Amygdala (tissue), 56 donors: ENCODE data around the gene FAT1.

ENCODE experiments used
- DNase-seq, 56 donors: peaks; one replicate each; lab custom pipeline; 2025; lab: John Stamatoyannopoulos, UW

Gene FAT1

DNA sequence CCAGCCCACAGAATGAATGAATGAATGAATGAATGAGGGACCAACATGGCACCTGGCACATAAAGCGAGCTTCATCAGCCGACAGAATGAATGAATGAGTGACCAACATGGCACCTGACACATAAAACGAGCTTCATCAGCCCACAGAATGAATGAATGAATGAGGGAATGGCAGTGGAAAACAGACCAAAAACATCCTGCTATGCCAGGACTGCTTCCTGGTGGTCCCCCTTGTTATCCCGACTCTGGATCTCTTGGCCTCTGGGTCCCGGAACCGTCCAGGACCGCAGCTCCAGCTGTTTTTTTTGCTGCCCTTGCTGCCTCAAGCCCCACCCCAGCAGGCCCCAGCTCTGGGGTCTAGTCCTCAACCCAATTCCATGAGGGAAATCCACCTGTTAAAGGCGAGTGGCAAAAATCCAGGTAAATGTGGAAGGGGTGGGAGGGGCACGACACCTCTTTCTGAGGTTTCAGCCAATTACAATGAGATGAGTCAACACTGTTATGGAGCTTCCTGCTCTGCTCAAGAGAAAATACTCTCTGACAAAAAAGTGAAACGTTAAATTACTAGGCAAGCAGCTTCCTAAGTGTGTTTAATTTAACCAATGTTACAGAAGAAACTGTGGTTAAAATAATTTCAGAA is 96.3 kb downstream of the FAT1 start:
- no peak for DNase-seq

DNA sequence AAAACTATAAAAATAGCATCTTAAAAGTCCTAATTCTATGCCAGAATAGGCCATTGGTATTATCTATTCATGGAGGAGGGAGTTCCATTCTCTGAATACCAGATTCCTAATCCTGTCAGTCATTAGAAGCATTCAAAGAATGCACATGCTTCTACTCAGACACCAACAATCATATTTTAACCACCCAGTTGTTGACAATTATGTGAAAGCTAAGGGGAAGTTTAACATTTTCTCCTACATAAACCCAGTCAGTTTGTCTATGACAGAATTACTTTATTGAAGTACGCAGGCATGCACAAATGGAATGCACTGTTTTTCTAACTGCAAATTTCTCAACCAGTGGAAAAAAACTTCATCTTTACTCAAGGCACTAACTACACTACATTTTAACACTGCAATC is 98.7 kb downstream of the FAT1 start:
- no peak for DNase-seq

DNA sequence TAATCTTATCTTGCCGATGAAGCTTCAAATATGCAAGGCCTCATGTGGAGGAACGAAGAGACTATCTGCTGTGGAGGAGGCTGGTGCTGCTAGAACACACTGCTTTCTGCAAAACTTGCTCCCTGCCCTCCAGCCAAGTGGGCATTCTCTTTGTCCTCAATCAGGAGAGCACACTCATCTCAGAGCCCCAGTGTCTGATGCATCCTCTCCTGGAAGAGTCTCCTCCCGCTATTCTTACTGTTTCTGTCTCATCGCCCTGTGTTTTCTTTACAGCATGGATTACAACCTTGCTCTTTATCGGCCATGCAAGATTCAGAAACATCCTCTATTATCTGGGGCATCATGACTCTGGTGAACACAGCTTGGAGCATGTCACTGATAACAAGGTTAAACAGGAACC is 100.1 kb downstream of the FAT1 start:
- no peak for DNase-seq

DNA sequence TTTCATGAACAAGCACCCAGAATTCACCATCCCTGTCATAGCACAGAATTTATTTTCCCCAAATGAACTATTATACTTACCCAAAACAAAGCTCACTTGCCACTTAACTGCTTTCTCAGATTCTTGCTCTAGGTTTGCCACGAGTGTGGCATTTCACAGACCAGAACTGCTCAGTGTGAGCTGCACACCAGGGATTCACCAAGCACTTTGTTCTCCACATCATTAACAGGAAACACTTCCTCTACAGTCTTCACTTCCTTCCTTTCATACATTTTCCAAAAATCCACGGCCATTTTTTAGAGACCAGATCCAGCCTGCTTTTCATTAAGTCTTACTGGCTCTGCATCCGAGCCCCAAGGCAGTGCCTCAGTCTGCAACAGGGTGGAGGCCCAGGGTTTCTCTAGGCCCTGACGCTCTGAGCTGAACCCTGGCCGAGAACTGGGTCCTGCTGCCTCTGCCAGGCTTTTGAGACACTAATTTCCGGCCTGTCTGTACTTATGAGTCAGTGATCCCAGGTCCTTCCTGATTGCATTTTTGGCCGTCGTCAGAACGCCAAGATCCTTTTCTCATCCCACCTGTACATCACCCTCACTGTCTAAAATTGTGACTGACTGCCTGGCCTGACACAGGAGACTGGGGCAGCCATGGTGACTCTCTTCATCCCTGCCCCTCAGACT is 100.7 kb downstream of the FAT1 start:
- no peak for DNase-seq

DNA sequence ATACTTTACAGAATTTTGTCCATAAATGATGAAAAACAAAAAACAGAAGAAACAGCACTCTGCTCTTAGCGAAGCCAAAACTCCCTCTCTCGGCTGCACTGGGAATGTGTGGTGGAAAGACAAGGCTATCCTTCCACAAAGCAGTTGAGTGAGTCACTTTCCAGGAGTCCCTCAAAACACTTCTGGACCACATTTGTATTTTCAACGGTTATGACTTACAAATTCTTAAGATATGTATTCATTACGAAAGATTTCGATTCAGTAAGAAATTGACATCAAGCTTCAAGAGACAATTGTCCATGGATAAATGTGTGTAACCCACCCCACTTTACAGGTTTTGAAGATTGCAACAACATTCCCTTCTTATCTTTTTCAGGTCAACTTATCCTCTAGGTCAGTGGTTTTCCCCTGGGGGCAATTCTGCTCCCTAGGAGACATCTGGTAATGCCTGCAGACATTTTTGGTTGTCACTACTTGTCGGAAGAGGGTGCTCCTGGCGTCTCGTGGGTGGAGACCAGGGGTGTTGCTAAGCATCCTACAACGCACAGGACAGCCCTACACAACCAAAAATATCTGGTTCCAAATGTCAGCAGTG is 101.6 kb downstream of the FAT1 start:
- no peak for DNase-seq

DNA sequence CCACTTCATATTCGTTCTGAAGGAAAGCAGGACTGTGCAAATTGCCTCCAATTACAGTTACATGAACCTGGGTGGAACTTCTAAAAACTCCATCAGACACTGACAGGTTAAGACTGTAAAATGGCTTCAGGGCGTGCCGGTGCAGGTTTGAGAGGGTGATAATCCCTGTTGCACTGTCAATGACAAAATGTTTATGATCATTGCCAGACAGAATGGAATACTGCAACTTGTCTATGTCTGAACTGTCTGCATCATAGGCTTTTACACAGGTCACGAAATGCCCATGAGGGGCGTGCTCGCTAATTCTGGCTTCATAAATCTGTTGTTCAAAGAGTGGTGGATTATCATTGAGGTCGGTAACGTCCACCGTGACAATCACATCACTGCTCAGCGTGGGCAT is 104.6 kb downstream of the FAT1 start:
- no peak for DNase-seq

DNA sequence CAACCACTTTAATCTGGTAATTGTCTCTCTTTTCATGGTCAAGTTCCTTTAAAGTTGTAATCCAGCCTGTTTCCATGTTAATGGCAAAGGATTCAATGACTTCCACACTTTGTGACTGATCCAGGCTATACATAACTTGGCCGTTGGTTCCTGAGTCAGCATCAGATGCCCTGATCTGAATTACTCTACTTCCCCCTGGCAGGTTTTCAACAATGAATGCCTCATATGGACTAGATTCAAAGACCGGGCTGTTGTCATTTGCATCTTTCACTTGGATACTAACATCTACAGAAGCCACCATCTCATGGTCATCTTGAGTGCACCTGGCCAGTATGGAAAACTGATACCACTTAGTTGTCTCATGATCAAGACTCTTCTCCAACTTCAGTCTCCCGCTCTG is 105.7 kb downstream of the FAT1 start:
- DNase-seq, result no peak

DNA sequence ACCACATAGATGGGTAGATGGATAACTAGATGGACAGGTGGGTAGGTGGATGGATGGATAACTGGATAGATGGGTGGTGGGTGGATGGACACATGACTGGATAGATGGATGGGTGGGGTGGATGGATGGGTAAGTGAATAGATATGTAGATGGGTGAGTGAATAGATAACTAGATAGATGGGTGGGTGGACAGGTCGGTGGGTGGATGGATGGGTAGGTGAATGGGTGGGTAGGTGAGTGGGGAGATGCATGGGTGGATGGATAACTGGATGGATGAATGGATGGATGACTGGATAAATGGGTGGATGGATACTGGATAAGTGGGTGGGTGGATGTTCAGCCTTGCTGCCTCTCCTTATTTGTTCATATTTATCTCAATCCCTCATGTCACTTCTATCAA is 116.2 kb downstream of the FAT1 start:
- DNase-seq, result no peak

DNA sequence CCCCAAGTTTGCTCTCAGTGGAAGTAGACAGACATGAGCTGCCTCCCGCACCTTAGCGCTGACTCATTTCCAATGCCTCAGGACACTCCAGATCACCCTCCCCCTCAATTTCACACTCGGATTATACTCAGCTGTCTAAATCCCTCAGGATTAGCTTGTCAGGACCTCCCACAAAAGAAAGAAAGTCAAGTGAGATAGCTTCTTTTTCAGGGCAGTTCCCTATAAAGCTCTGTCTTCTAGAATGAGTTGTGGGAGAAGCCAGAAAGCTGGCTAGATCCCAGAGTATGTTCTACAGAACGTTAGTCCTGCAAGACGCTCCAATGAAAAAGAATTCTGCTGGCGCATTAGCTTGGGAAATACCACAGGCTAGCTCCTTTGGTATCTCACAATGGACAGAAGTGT is 117.1 kb downstream of the FAT1 start:
- DNase-seq, result peak in 1 of 56 donors; percentile 5

DNA sequence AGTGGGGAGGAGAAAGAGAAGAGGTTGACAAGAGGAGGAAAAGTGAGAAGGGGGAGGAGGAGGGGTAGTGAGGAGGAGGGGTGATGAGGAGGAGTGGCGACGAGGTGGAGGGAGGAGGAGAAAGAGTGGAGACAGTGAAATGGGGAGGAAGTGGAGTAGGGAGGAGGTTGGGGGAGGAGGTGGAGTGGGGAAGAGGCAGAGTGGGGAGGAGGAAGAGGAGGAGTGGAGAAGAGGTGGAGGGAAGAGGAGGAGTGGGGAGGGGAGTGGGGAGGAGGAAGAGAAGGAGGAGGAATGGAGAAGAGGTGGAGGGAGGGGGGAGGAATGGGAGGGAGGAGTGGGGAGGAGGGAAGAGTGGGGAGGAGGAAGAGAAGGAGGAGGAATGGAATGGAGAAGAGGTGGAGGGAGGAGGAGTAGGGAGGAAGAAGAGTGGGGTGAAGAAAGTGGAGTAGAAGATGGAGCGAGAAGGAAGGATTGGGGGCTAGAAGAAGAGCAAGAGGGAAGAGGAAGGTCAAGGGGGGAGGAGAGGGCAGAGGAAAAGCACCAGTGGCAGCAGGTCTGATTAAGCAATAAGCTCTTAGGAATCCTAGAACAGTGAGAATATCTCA is 118.3 kb downstream of the FAT1 start:
- DNase-seq, result no peak

DNA sequence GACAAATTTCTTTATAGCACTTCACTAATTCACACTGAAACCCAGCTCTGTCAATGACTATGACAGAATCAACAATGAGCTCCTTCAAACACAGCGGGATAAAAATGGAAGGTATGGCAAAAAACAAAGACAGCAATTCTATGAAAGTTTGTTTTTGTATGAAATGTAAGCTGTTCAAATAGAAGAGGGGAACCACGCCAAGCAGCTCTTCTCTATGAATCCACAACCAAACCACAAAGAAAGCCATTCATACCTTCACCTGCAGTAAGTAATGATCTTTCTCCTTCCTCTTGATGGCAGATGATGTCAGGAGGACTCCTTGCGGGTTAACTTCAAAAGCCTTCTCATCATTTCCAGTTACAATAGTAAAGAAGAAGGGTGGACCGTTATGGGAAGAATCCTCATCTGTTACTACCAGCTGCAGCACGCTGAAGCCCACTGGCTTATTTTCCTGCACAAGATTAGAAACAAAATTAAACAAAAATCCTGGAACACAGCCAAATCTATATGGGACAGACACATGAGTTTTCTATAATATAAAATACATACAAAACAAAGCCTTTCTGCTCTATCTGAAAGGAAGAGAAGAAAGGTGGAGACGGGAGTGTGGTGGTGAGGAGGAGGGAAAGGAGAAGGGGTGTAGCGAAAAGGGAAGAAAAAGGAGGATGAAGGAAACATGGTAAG is 119.4 kb downstream of the FAT1 start:
- DNase-seq, result no peak

DNA sequence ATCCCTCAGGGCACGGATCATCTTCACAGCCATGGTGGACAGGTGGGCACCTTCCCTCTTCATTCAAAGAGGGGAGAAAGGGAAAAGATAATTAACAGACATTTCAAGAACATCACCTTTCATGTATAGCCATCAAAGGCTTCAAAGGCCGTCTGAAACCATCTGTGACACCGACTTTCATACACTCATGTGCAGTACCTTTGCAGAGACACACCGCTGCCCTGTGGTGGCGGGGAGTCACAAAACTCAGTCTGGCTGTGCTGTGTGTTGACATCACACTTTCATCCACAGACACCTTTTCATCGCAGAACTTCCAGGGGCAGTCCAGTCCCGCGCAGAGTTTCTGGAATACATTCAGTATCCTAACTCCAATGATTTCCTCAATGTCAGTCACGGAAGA is 120.7 kb downstream of the FAT1 start:
- no peak for DNase-seq

DNA sequence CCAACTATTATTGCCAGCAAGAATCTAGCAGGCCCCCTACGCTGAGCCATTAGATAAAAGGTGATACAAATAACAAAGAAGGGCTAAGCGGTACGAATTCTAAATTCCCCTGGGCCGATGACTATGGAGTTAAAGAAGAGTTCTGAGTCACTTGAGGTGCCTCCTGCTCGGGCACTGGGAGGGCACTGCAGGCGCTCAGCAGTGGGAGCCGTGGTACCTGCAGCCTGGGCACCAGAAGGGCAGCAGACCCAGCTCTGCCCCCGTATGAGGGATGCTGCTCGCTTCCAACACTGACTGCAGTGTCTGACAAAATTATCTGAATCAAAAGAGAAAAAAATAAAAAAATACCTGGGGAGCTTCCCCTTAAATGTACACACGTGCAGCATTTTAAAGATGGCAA is 124.2 kb downstream of the FAT1 start:
- DNase-seq, result no peak

DNA sequence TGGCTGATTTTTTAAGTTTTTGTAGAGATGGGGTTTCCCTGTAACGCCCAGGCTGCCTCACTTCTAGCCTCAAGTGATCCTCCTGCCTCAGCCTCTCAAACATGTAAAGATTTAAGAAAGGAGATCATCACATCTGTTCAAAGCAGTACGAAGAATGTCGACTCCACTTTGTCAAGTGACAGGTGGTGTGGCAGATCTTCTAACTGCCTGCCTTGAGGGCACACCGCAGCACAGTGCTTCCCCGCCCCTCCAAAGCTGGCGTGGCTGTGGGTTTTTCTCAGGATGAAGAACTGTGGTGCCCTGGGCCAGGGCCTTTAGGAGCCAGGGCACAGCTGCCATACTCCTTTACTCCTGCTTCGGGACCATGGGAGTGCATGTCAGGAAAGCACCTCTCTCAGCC is 125.0 kb downstream of the FAT1 start:
- DNase-seq, result no peak

DNA sequence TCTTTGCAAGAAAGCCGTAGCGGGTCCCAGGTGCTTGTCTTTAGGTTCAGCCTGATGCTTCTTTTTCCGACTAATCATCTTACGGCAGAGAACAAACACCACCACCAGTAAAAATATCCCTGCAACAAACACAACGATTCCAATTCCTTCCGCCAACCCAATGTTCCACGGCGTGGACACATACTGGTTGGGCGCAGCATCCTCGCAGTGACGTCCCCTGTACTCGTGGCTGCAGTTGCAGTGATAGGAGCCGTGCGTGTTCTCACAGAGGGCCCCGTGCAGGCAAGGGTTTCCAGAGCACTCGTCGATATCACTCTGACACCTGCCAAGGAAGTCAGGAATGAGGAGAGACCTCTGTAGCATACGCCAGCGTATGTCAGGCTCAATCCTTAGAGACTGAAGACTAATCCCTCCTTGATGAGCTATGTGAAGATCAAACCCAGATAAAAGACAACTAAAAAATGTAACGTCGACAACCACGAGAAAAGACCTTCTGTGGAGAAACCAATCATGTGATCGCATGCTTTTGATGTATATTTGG is 126.7 kb downstream of the FAT1 start:
- no peak for DNase-seq

DNA sequence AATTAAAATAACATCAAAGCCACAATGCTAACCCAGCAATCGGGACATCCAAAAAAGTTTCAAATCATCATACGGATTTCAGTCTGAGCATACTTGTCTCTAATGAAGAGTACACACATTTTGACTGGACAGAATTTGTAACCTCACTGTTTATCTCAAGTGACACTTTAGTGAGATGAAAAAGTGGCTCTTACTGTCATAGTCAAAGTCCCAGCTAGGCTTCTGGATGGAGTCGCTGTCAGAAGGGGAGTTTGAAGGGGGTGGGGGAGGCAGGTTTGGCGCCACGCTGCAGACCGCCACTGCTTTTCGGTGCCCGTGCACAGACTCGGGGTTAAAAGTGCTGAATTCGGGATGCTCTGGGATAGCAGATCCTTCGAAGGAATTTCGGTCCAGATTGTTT is 127.3 kb downstream of the FAT1 start:
- DNase-seq, result no peak

DNA sequence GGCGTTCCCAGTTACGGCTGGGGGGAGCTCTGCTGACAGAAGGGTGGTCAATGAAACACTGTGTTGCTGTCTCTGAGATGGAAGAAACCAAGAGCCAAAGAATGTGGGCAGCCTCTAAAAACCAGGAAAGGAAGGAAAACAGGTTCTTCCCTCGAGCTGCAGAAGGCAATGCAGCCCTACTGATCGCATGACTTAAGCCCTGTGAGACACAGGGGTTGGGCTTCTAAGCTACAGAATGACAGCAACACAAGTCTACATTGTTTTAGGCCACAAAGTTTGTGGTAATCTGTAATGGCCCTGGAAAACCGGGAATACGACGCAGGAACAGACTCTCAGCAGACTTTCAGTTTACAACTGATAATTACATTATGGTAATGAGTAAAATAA is 130.1 kb downstream of the FAT1 start:
- DNase-seq, result no peak

DNA sequence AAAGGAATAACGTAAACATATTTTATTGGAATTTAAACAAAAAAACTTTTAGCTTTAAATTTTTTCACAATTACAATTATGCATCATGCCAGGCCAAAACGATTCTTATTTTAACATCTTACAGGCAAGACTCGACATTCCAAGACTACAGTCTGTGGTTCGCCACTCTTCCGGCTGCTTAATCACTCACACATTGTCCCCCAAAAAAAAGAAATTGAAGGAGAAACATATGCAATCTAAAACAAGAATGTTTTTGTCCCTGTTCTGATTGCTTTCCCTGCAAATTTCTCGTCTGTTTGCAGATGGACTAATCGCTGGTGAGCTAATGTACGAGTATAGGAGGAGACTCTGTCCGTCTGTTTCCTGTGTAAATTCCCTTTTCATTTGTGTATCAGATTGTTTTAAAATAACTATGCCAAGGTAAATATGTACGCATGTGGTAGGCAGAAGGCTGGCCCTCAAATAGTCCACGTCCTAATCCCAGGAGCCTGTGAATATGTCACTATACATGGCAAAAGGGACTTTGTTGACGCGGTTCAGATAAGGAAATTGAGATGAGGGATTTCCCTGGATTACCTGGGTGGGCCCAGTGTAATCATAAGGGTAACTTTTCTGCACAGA is 130.6 kb downstream of the FAT1 start:
- DNase-seq, result no peak

DNA sequence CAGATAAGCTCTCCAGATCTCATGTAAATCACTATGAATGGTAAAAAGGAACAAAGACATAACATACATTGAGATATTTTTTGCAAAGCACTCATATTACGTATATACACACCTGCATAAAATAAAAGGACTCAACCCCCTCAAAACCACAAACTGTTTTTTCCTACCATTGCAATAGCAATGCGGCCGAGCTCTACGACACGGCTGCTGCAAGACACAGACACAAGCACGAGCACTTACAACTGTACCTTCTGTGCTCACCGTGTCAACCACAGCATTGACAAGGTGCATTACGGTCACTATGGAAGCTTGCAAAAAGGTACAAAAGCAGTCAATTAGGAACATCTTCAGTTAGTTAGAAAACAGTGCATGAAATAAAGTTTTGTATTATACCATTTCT is 131.2 kb downstream of the FAT1 start:
- DNase-seq, result no peak

DNA sequence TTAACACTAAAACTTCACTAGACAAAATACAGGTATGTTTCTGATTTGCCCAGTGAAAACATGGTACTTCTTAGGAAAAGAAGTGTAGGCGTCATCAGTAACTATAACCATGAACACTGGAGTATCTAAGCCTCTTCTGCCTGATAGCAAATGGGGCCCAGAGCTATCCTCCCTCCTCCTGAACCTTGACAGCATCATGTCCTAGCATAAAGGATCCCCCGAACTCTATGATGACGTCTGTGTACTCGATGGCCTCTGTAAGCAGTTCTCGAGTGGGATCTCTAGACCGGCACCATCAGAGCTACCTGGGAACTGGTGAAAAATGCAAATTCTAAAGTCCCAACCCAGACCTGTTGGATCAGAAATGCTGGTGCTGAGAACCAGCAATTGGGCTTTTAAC is 132.0 kb downstream of the FAT1 start:
- no peak for DNase-seq

DNA sequence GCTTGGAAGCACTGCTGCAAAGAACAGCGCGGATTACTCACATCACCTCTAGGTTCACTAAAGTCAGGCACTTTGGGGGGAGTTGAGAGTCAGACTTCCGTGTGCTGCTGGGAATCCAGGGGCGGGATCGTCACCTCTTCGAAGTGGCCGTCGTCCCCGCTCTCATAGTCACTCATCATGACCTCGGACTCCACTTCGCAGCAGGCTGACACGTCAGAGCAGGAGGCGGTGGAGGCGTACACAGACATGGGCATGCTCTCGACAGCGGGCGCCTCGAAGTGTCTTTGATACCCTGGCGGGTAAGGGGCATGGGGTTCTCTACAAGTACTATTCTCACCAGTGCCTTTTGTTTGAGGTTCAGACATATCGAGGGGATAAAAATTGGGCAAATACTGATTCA is 135.2 kb downstream of the FAT1 start:
- no peak for DNase-seq
